MM.1S (cell line): ENCODE results near the gene CACNA1C.

Experiments
- DNase-seq: peaks from one replicate; pipeline ENCODE4 v3.0.0-alpha.2; 2015
- H2AFZ ChIP-seq: fragments of 300-600 bp; sonication (generic); 2 replicates; pipeline ENCODE4 v1.6.0; 2016; ENCODE audit warnings: antibody characterized with exemption, low read length
- H3F3A ChIP-seq: fragments of 300-600 bp; sonication (generic); 2 replicates; pipeline ENCODE4 v1.6.1; 2016; ENCODE audit warnings: mild to moderate bottlenecking, antibody characterized with exemption, low read length, moderate library complexity, mixed read lengths; ENCODE audit not compliant: insufficient read depth
- H3K27ac ChIP-seq: fragments of 300-600 bp; sonication (generic); 2 replicates; pipeline ENCODE4 v1.5.1; 2016; ENCODE audit warnings: mild to moderate bottlenecking, low read length
- H3K27me3 ChIP-seq: fragments of 300-600 bp; sonication (generic); replicated peaks from 2 replicates; pipeline ENCODE4 v1.6.0; 2016; ENCODE audit warnings: low read length; ENCODE audit not compliant: insufficient read depth
- H3K36me3 ChIP-seq: fragments of 300-600 bp; sonication (generic); replicated peaks from 2 replicates; pipeline ENCODE4 v1.6.1; 2016; ENCODE audit warnings: mild to moderate bottlenecking, low read length, mixed read lengths; ENCODE audit not compliant: insufficient read depth
- H3K4me1 ChIP-seq: fragments of 300-600 bp; sonication (generic); 2 replicates; pipeline ENCODE4 v1.6.1; 2016; ENCODE audit warnings: low read length, mixed read lengths
- H3K4me2 ChIP-seq: fragments of 300-600 bp; sonication (generic); 2 replicates; pipeline ENCODE4 v1.6.0; 2016; ENCODE audit warnings: low read depth, low read length
- H3K4me3 ChIP-seq: fragments of 300-600 bp; sonication (generic); 2 replicates; pipeline ENCODE4 v1.5.1; 2016; ENCODE audit warnings: low read length, mixed read lengths
- H3K79me2 ChIP-seq: fragments of 300-600 bp; sonication (generic); 2 replicates; pipeline ENCODE4 v1.6.1; 2016; ENCODE audit warnings: mixed run types, low read length, mixed read lengths
- H3K9ac ChIP-seq: fragments of 300-600 bp; sonication (generic); 2 replicates; pipeline ENCODE4 v1.6.1; 2016; ENCODE audit warnings: low read length, mixed read lengths
- H3K9me2 ChIP-seq: fragments of 300-600 bp; sonication (generic); replicated peaks from 2 replicates; pipeline ENCODE4 v1.6.1; 2016; ENCODE audit warnings: mild to moderate bottlenecking, low read length, mixed read lengths; ENCODE audit not compliant: insufficient read depth
- H3K9me3 ChIP-seq: fragments of 300-600 bp; sonication (generic); replicated peaks from 2 replicates; pipeline ENCODE4 v1.6.1; 2016; ENCODE audit warnings: mild to moderate bottlenecking, low read length, mixed read lengths; ENCODE audit not compliant: insufficient read depth
- H4K20me1 ChIP-seq: fragments of 300-600 bp; sonication (generic); 2 replicates; pipeline ENCODE4 v1.6.1; 2016; ENCODE audit warnings: mild to moderate bottlenecking, low read length, moderate library complexity, mixed read lengths; ENCODE audit not compliant: insufficient read depth
- EZH2 ChIP-seq: fragments of 300-600 bp; sonication (generic); optimal IDR thresholded peaks from 2 replicates; pipeline ENCODE3; 2017; ENCODE audit warnings: low read depth, mild to moderate bottlenecking, antibody characterized with exemption, low read length, mixed read lengths
- EZH2phosphoT487 ChIP-seq: fragments of 300-600 bp; sonication (generic); IDR thresholded peaks from 2 replicates; pipeline ENCODE4 v1.6.1; 2018; ENCODE audit warnings: antibody characterized with exemption, low read length
- TF ChIP-seq, protein P1 (sequence below): fragments of 300-600 bp; sonication (generic); IDR thresholded peaks from 2 replicates; pipeline ENCODE4 v1.5.1; 2016; ENCODE audit warnings: antibody characterized with exemption, low read length, mixed read lengths

CACNA1C gene

DNA sequence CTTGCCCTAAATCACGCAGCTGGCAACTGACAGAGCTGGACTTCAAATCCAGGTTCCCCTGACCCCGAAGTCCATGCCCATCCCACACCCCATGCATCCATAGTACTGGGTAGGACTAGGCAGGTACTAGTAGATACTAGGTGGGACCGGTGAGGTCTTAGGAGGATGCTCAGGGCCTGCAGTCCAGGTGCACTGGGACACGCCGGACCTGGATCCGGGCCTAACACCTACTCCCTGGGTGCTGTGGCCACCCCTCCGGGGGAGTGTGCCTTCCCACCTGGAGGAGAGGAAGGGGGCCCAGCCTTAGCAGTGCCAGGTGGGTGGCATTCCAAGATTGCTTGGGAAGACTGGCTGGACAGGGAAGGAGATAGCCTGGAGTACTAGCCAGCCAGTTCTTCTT lies 64.8 kb downstream of the CACNA1C start:
- TF ChIP-seq, protein P1, sequence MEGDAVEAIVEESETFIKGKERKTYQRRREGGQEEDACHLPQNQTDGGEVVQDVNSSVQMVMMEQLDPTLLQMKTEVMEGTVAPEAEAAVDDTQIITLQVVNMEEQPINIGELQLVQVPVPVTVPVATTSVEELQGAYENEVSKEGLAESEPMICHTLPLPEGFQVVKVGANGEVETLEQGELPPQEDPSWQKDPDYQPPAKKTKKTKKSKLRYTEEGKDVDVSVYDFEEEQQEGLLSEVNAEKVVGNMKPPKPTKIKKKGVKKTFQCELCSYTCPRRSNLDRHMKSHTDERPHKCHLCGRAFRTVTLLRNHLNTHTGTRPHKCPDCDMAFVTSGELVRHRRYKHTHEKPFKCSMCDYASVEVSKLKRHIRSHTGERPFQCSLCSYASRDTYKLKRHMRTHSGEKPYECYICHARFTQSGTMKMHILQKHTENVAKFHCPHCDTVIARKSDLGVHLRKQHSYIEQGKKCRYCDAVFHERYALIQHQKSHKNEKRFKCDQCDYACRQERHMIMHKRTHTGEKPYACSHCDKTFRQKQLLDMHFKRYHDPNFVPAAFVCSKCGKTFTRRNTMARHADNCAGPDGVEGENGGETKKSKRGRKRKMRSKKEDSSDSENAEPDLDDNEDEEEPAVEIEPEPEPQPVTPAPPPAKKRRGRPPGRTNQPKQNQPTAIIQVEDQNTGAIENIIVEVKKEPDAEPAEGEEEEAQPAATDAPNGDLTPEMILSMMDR: no peak
- no peak for TF ChIP-seq EZH2phosphoT487
- TF ChIP-seq EZH2: no peak
- H3K36me3 ChIP-seq: no peaks in the 10 kb centered on the region
- no peaks in the 10 kb centered on the region for H3K79me2 ChIP-seq
- H3K4me2 ChIP-seq: no peak overlapping the region
- no peak overlapping the region for H3K9ac ChIP-seq
- no peak overlapping the region for H3K4me3 ChIP-seq
- no peaks in the 10 kb centered on the region for H4K20me1 ChIP-seq
- no peaks in the 10 kb centered on the region for H3K4me1 ChIP-seq
- H3F3A ChIP-seq: no peaks in the 10 kb centered on the region
- H3K27me3 ChIP-seq: no peaks in the 10 kb centered on the region
- H2AFZ ChIP-seq: no peak overlapping the region
- H3K9me2 ChIP-seq: no peaks in the 10 kb centered on the region
- no peak overlapping the region for H3K27ac ChIP-seq
- H3K9me3 ChIP-seq: no peaks in the 10 kb centered on the region
- no peak for DNase-seq

GRCh38 chr12:2118061-2118460 lies 65.3 kb downstream of the CACNA1C start:
- Histone ChIP-seq H3K27ac (no peak overlapping the region), H3K4me2 (no peak overlapping the region), H3F3A (no peaks in the 10 kb centered on the region), H3K9me3 (no peaks in the 10 kb centered on the region), H4K20me1 (no peaks in the 10 kb centered on the region), H3K9ac (no peak overlapping the region), H3K4me3 (no peak overlapping the region), H3K27me3 (no peaks in the 10 kb centered on the region), H2AFZ (no peak overlapping the region), H3K4me1 (no peaks in the 10 kb centered on the region), H3K79me2 (no peaks in the 10 kb centered on the region), H3K36me3 (no peaks in the 10 kb centered on the region), H3K9me2 (no peaks in the 10 kb centered on the region)
- TF ChIP-seq, protein P1: no peak
- no peak for TF ChIP-seq EZH2phosphoT487
- TF ChIP-seq EZH2: no peak
- no peak for DNase-seq

GRCh38 chr12:2118481-2119255 lies 65.9 kb downstream of the CACNA1C start:
- Histone ChIP-seq H3K4me1 (no peaks in the 10 kb centered on the region), H3K36me3 (no peaks in the 10 kb centered on the region), H3K9me3 (no peaks in the 10 kb centered on the region), H2AFZ (no peak overlapping the region), H3K9ac (no peak overlapping the region), H3K79me2 (no peaks in the 10 kb centered on the region), H3K4me2 (no peak overlapping the region), H3K4me3 (no peak overlapping the region), H3F3A (no peaks in the 10 kb centered on the region), H3K27me3 (no peaks in the 10 kb centered on the region), H4K20me1 (no peaks in the 10 kb centered on the region), H3K9me2 (no peaks in the 10 kb centered on the region), H3K27ac (no peak overlapping the region)
- no peak for TF ChIP-seq EZH2
- TF ChIP-seq, protein P1: no peak
- no peak for TF ChIP-seq EZH2phosphoT487
- no peak for DNase-seq
